GM19023 (cell line): ENCODE data around the gene MED22.
"Not testable (repeated sequence)": the region's sequence is repeated elsewhere in the genome, so short reads cannot be mapped to it uniquely, and the experiment has no call there.

Experiments
- ATAC-seq: cut with Tn5 transposase; IDR thresholded peaks from one replicate; pipeline ENCODE4 v1.9.1; 2021; ENCODE audit warnings: mild to moderate bottlenecking, moderate library complexity; ENCODE audit not compliant: unreplicated experiment

The MED22 gene

GRCh38 chr9:133307301-133307700 lies 40.6 kb downstream of the MED22 start:
- ATAC-seq = no peak

- no peak for ATAC-seq
These were observed 41.4 kb downstream of the MED22 start for GRCh38 chr9:133306242-133307204.

GRCh38 chr9:133305731-133306130 lies 42.2 kb downstream of the MED22 start:
- no peak for ATAC-seq

- no peak for ATAC-seq
These were observed 43.2 kb downstream of the MED22 start for GRCh38 chr9:133304477-133305377.

- ATAC-seq = no peak
These were observed 43.8 kb downstream of the MED22 start for GRCh38 chr9:133304158-133304470.

- no peak for ATAC-seq
These were observed 44.4 kb downstream of the MED22 start for GRCh38 chr9:133303266-133304157.

- ATAC-seq = no peak
These were observed 46.4 kb downstream of the MED22 start for GRCh38 chr9:133301253-133302230.

- ATAC-seq = not testable (repeated sequence)
These were observed 47.9 kb downstream of the MED22 start for GRCh38 chr9:133299996-133300395.

- no peak for ATAC-seq
These were observed 53.7 kb downstream of the MED22 start for GRCh38 chr9:133294257-133294656.

GRCh38 chr9:133290751-133291302 lies 57.1 kb downstream of the MED22 start:
- ATAC-seq = no peak
